Kidney (tissue), 14 donors: Measurements from ENCODE around the gene NECAB3. TPM values are rescaled to one million over a fixed set of nuclear protein-coding genes. Genes with fewer than 3 reads are reported as not detected.

Experiments
- DNase-seq, 5 donors: peaks; one replicate each; pipeline ENCODE4 v3.0.0-alpha.2; 2013 to 2020
- FAIRE-seq: peaks from 2 replicates; lab custom pipeline; 2012; peaks lifted over from hg19 to GRCh38; lab: Jason Lieb, UNC
- H3K27ac ChIP-seq, 2 donors: one replicate each; pipeline ENCODE4 v1.7.0; 2013; ENCODE audit warnings: low read depth in 2 of 2, low read length in 2 of 2, inconsistent platforms in 1 of 2
- H3K27me3 ChIP-seq: one replicate; pipeline ENCODE4 v1.7.1; 2013; ENCODE audit warnings: low read length, inconsistent platforms; ENCODE audit not compliant: control insufficient read depth, insufficient read depth
- H3K36me3 ChIP-seq, 3 donors: one replicate each; pipeline versions ENCODE4 v1.7.0 to v1.7.1; 2013; ENCODE audit warnings: low read length in 3 of 3, control low read depth in 1 of 3, inconsistent platforms in 1 of 3; ENCODE audit not compliant: insufficient read depth in 3 of 3, control insufficient read depth in 2 of 3
- H3K4me1 ChIP-seq, 3 donors: one replicate each; pipeline versions ENCODE4 v1.7.0 to v1.7.1; 2013; ENCODE audit warnings: low read length in 3 of 3, inconsistent platforms in 1 of 3, low read depth in 1 of 3; ENCODE audit not compliant: control insufficient read depth in 2 of 3, insufficient read depth in 2 of 3
- H3K4me3 ChIP-seq, 3 donors: one replicate each; pipeline versions ENCODE4 v1.7.0 to v1.8.1; 2013; ENCODE audit warnings: low read length in 3 of 3, control low read depth in 1 of 3, inconsistent platforms in 1 of 3
- H3K9ac ChIP-seq, 3 donors: one replicate each; pipeline versions ENCODE4 v1.7.0 to v1.7.1; 2013; ENCODE audit warnings: low read length in 3 of 3, control low read depth in 1 of 3, inconsistent platforms in 1 of 3
- H3K9me3 ChIP-seq, 3 donors: one replicate each; pipeline versions ENCODE4 v1.7.0 to v1.7.1; 2013; ENCODE audit warnings: low read length in 3 of 3, control low read depth in 1 of 3, inconsistent platforms in 1 of 3; ENCODE audit not compliant: control insufficient read depth in 2 of 3, insufficient read depth in 1 of 3
- CTCF ChIP-seq: IDR thresholded peaks from 3 replicates; pipeline ENCODE4 v1.5.1; 2012; ENCODE audit warnings: mild to moderate bottlenecking, moderate library complexity, borderline replicate concordance; ENCODE audit not compliant: insufficient read depth; ENCODE audit errors: extremely low read depth
- intact Hi-C: fragments of 100-400 bp; cut with DNase I; formaldehyde crosslinking; loops from one replicate; pipeline ENCODE4 v1.11.1; 2022
- polyA plus RNA-seq: library from polyadenylated mRNA; stranded (reverse); fragments of 350-450 nt; fragmentation: Illumina TruSeq; extraction: RNeasy Lipid Tissue Mini Kit (QIAGEN cat#74804); gene quantifications from one replicate; pipeline ENCODE4 v1.2.3, GENCODE V29; 2014; ENCODE audit warnings: low read depth, low replicate concordance; ENCODE audit not compliant: insufficient read depth
- total RNA-seq: library from RNA; stranded (reverse); fragmentation: NEBNext Ultra II Directional; extraction: Animal tissue kit (Norgen Biotek cat#: 25700); gene quantifications from one replicate; pipeline ENCODE4 v1.2.1, GENCODE V29; 2021
- donor health status: control.
- donor health status: control.
- donor health status: control.
- donor health status: control.
- donor health status: control.
- donor health status: DM: yes; HTN: yes; CAD: no.
- donor health status: Normal renal cell carcinoma (clear cell type).

NECAB3 gene
- total and polyA plus RNA-seq, 2 donors from 2014 or later = 19.7 to 35.6 TPM

GRCh38 chr20:33662172-33662571 is 12.1 kb downstream of the NECAB3 start, which contains the start of gene C20orf144:
C20orf144 (plus strand) TSS chr20:33662327; CDS start chr20:33662346, 19 bp downstream.
- no peaks in the 10 kb centered on the region for H3K36me3 ChIP-seq
- no peaks in the 10 kb centered on the region for H3K9me3 ChIP-seq
- DNase-seq (peak in 1 of 5 donors; percentile 66), FAIRE-seq (no peak)
- intact Hi-C loops = no loop called here
- peak within 1 kb of the TSS; percentile 21 to 70 (median 50) for H3K4me3 ChIP-seq
- peak within 1 kb of the TSS in 1 of 2 donors; percentile 59 for H3K27ac ChIP-seq
- H3K4me1 ChIP-seq = peaks cover 0 to 13% (median 9%) of the 10 kb centered on the region in 3 donors
- H3K27me3 ChIP-seq = no peaks in the 10 kb centered on the region
- no peak for TF ChIP-seq CTCF
- H3K9ac ChIP-seq = peak within 1 kb of the TSS in 1 of 3 donors; percentile 42

GRCh38 chr20:33660685-33661058 is 13.6 kb downstream of the NECAB3 start:
- no peak for DNase-seq
- TF ChIP-seq CTCF = no peak
- intact Hi-C loops = no loop called here
- Histone ChIP-seq H3K4me1 (peaks cover 0 to 10% (median 9%) of the 10 kb centered on the region in 3 donors), H3K36me3 (no peaks in the 10 kb centered on the region), H3K4me3 (no peak overlapping the region), H3K9ac (no peak overlapping the region), H3K9me3 (no peaks in the 10 kb centered on the region), H3K27me3 (no peaks in the 10 kb centered on the region), H3K27ac (no peak overlapping the region)
- FAIRE-seq = no peak

GRCh38 chr20:33660035-33660684 is 14.1 kb downstream of the NECAB3 start:
- no peak overlapping the region for H3K27ac ChIP-seq
- no peak for TF ChIP-seq CTCF
- no peak overlapping the region for H3K9ac ChIP-seq

More at GRCh38 chr20:33660035-33660684, 14.1 kb downstream of the NECAB3 start:
- Histone ChIP-seq H3K36me3 (no peaks in the 10 kb centered on the region), H3K27me3 (no peaks in the 10 kb centered on the region), H3K4me1 (peaks cover 0 to 10% (median 9%) of the 10 kb centered on the region in 3 donors), H3K9me3 (no peaks in the 10 kb centered on the region), H3K4me3 (no peak overlapping the region)
- FAIRE-seq (no peak), DNase-seq (peak in 1 of 5 donors; percentile 74)
- intact Hi-C loops = no loop called here
